ENCODE measurements around the gene IFITM1. TPM values are rescaled to one million over a fixed set of nuclear protein-coding genes. Genes with fewer than 3 reads are reported as not detected.
A peak's percentile ranks its signal among the peaks of the same experiment; 100 is the strongest.

Gene IFITM1
- total and polyA plus RNA-seq, 2 of the 8 experiments (the other 6 are each of a cell fraction or from before 2014, with no cell fraction given), result 394 to 1,464 TPM

DNA sequence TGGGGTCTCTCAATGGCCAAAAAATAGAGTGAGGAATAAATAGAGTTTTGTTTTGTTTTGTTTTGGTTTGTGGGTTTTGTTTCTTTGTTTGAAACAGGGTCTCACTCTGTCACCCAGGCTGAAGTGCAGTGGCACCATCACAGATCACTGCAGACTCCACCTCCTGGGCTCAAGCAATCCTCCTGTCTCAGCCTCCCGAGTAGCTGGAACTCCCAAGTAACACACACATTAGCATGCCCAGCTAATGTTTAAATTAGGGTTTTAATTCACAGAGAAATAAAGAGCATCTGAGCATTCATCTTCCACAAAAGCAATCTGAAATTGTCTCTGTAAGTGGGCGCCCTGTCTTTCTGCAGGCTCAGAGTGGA, 16.0 kb downstream of the IFITM1 start:
- Histone ChIP-seq H3K27me3 (replicated peaks in 1 of 4; ENCODE audit: control insufficient read depth in 3 of 4, extremely low read depth in 1 of 4, insufficient read depth in 3 of 4, low read length in 3 of 4) (no peaks in the 10 kb centered on the region), H3K4me1 (replicated peaks in 1 of 4; ENCODE audit: control insufficient read depth in 3 of 4, insufficient read depth in 4 of 4, low read length in 3 of 4) (peaks cover 3 to 20% (median 12%) of the 10 kb centered on the region in 4 experiments), H3K14ac (ENCODE audit: insufficient read length) (no peak overlapping the region), H3K4me3 (ENCODE audit: extremely low read depth in 1 of 4, insufficient read depth in 2 of 4, low read depth in 3 of 4, low read length in 4 of 4) (no peak overlapping the region), H2BK20ac (ENCODE audit: low read length) (peak overlapping the region; percentile 4; the same call in 1 of the 2 replicates), H3K18ac (ENCODE audit: extremely low read depth, low read length) (no peak overlapping the region), H3K9ac (replicated peaks in 1 of 4; ENCODE audit: extremely low read depth in 1 of 4, low read depth in 3 of 4, low read length in 3 of 4) (no peak overlapping the region), H3K23ac (ENCODE audit: insufficient read length) (no peak overlapping the region), H3K27ac (ENCODE audit: low read depth, low read length) (no peak overlapping the region), H2BK15ac (ENCODE audit: low read length) (no peak overlapping the region), H3K79me1 (ENCODE audit: low read depth, low read length) (no peaks in the 10 kb centered on the region), H4K20me1 (replicated peaks in 1 of 2; ENCODE audit: control insufficient read depth in 1 of 2, insufficient read depth in 2 of 2, low read length in 2 of 2) (no peaks in the 10 kb centered on the region), H3K79me2 (ENCODE audit: control insufficient read depth in 1 of 2, insufficient read depth in 2 of 2, low read length in 2 of 2) (no peaks in the 10 kb centered on the region), H2BK120ac (replicated peaks; ENCODE audit: low read depth, low read length) (no peak overlapping the region), H2BK5ac (ENCODE audit: low read depth, low read length) (no peak overlapping the region), H2AFZ (ENCODE audit: low read length) (no peak overlapping the region), H4K5ac (ENCODE audit: insufficient read length, low read depth, low read length) (no peak overlapping the region), H4K8ac (ENCODE audit: extremely low read depth, insufficient read depth, low read length) (no peak overlapping the region), H3K4me2 (ENCODE audit: insufficient read depth in 1 of 2, low read depth in 2 of 2, low read length in 2 of 2) (no peak overlapping the region), H3K4ac (replicated peaks; ENCODE audit: insufficient read length, low read depth, low read length) (no peak overlapping the region), H3K23me2 (ENCODE audit: low read depth, low read length) (no peaks in the 10 kb centered on the region), H2BK12ac (ENCODE audit: low read depth, low read length) (no peak overlapping the region), H3K56ac (replicated peaks; ENCODE audit: insufficient read length, low read depth, low read length) (no peak overlapping the region), H2AK5ac (ENCODE audit: low read depth, low read length) (no peak overlapping the region), H3K36me3 (ENCODE audit: control insufficient read depth in 2 of 4, insufficient read depth in 4 of 4, low read length in 3 of 4) (no peaks in the 10 kb centered on the region), H4K91ac (replicated peaks; ENCODE audit: insufficient read length, low read length) (no peak overlapping the region), H3K9me3 (ENCODE audit: insufficient read depth in 2 of 2, low read depth in 1 of 2, low read length in 1 of 2) (peaks cover 10 to 11% of the 10 kb centered on the region in 2 experiments; a peak in 3 of 4 replicates)
- POLR2A ChIA-PET (ENCODE audit: partially characterized antibody), result interaction anchor here (0.7 to 2.6 kb wide), 9 partner anchors 10 to 41 kb away, joined by 3 to 11 read pairs (median 3); partner anchors contain the start of gene PGGHG
- 89% methylated on average over 2 of the region's 2 CpGs; no CpG with 5 or more reads in 1 of the 2 experiments for WGBS, 2 experiments (ENCODE audit: extremely low coverage in 1 of 2, insufficient coverage in 1 of 2, insufficient read length in 1 of 2, insufficient replicate concordance in 2 of 2, low coverage in 1 of 2, low lambda C conversion rate in 2 of 2, missing lambda C conversion rate in 1 of 2)
- TF ChIP-seq CTCF (IDR thresholded peaks at IDR 0.05; ENCODE audit: control extremely low read depth in 1 of 3, insufficient read depth in 1 of 3, low read depth in 1 of 3, low read length in 3 of 3) (no peak), CBX5 (IDR thresholded peaks at IDR 0.05; ENCODE audit: low read depth, low read length) (no peak), SRF (IDR thresholded peaks at IDR 0.05; ENCODE audit: low read depth, low read length) (no peak), FOSL1 (IDR thresholded peaks at IDR 0.05; ENCODE audit: insufficient read depth, low read depth, low read length) (no peak), GABPA (IDR thresholded peaks at IDR 0.05; ENCODE audit: borderline replicate concordance, insufficient read depth, low read length) (no peak), HDAC6 (IDR thresholded peaks at IDR 0.05; ENCODE audit: low read depth, low read length) (no peak)
- DNase-seq (ENCODE audit: low read depth in 1 of 2, low spot score in 2 of 2), result no peak
- CTCF ChIA-PET (ENCODE audit: partially characterized antibody), result interaction anchor here (1.0 to 3.9 kb wide), 8 partner anchors 8 to 79 kb away, joined by 3 to 12 read pairs (median 6); no protein-coding TSS in a partner anchor
- no peak for FAIRE-seq
